HL-60 (cell line): ENCODE data around the gene ACAA1.
A peak's percentile ranks its signal among the peaks of the same experiment; 100 is the strongest.

Experiments
- DNase-seq, 2 experiments: peaks; one replicate each; pipeline ENCODE4 v3.0.0-alpha.2; 2010 to 2020; ENCODE audit warnings: low read depth in 1 of 2, low spot score in 1 of 2
- H3K27ac ChIP-seq: fragments of 250-450 bp; sonication (Bioruptor Pico); replicated peaks from 2 replicates; pipeline ENCODE4 v1.5.1; 2020; ENCODE audit warnings: mild to moderate bottlenecking, moderate library complexity
- H3K27me3 ChIP-seq: fragments of 250-450 bp; sonication (Bioruptor Pico); 2 replicates; pipeline ENCODE4 v1.5.1; 2021; ENCODE audit warnings: mild to moderate bottlenecking, moderate library complexity; ENCODE audit not compliant: insufficient read depth, poor library complexity, severe bottlenecking
- H3K4me3 ChIP-seq: replicated peaks from 2 replicates; pipeline ENCODE4 v1.5.1; 2011; ENCODE audit warnings: mild to moderate bottlenecking, control low read depth, low read length; ENCODE audit not compliant: insufficient read depth
- CTCF ChIP-seq: IDR thresholded peaks from one replicate; pipeline ENCODE4 v1.5.1; 2011; ENCODE audit warnings: low read length, control low read depth, inconsistent platforms; ENCODE audit not compliant: insufficient read depth
- GABPA ChIP-seq: IDR thresholded peaks from 2 replicates; pipeline ENCODE4 v1.6.1; 2012; ENCODE audit warnings: low read depth
- POLR2AphosphoS5 ChIP-seq: IDR thresholded peaks from 2 replicates; pipeline ENCODE4 v1.6.1; 2012; ENCODE audit warnings: low read depth
- REST ChIP-seq: IDR thresholded peaks from 2 replicates; pipeline ENCODE4 v1.6.1; 2012; ENCODE audit warnings: low read depth; ENCODE audit not compliant: insufficient replicate concordance
- SPI1 ChIP-seq: IDR thresholded peaks from 2 replicates; pipeline ENCODE4 v1.6.1; 2012; ENCODE audit warnings: low read depth, mild to moderate bottlenecking, borderline replicate concordance

The ACAA1 gene

GRCh38 chr3:38117163-38117716 is 19.7 kb downstream of the ACAA1 start:
- H3K27ac ChIP-seq = no peak overlapping the region
- H3K4me3 ChIP-seq = no peak overlapping the region
- H3K27me3 ChIP-seq = no peaks in the 10 kb centered on the region
- no peak for DNase-seq
- no peak for TF ChIP-seq REST
- TF ChIP-seq CTCF = no peak
- TF ChIP-seq GABPA = no peak
- no peak for TF ChIP-seq SPI1
- TF ChIP-seq POLR2AphosphoS5 = no peak

DNA sequence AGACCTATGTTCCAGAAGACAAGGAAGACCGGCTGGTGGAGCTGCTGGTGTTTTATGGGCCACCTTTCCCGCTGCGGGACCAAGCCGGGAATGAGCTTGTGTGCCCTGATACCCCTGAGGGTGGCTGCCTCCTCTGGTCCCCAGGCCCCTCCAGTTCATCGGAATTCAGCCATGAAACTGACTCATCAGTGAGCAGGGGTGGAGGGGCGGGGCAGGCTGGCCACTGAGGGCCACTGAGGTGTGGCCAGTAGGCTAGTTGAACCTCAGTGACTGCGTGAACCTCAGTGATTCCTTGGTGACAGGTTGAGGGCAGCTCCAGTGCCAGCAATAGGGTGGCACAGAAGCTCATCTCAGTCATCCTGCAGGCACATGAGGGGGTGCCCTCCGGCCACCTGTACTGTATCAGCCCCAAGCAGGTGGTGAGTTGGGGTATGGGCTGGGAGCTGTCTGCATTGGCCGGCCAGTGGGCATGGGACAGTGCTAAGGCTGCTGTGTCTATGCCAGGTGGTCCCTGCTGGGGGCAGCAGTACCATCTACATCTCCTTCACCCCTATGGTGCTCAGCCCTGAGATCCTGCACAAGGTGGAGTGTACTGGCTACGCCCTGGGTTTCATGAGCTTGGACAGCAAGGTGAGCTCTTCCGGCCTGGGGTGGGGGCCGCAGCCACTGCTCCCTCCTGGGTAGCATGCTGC is 20.3 kb downstream of the ACAA1 start:
- TF ChIP-seq SPI1 (no peak), REST (no peak), CTCF (no peak), POLR2AphosphoS5 (no peak), GABPA (no peak)
- no peak for DNase-seq
- Histone ChIP-seq H3K27me3 (no peaks in the 10 kb centered on the region), H3K4me3 (no peak overlapping the region), H3K27ac (no peak overlapping the region)

- no peak overlapping the region for H3K27ac ChIP-seq
- no peak overlapping the region for H3K4me3 ChIP-seq
- no peaks in the 10 kb centered on the region for H3K27me3 ChIP-seq
- no peak for DNase-seq
- TF ChIP-seq REST (no peak), POLR2AphosphoS5 (peak; percentile 9; the same call in 1 of the 2 replicates)
Observed at GRCh38 chr3:38115645-38116427, 21.1 kb downstream of the ACAA1 start.
